Bronchial epithelial cell (primary cell): ENCODE results near the gene OSBPL1A. TPM values are rescaled to one million over a fixed set of nuclear protein-coding genes. Genes with fewer than 3 reads are reported as not detected.

Experiments
- DNase-seq: peaks from one replicate; pipeline ENCODE4 v3.0.0-alpha.2; 2010; ENCODE audit warnings: low read depth
- FAIRE-seq: peaks from 2 replicates; lab custom pipeline; 2011; peaks lifted over from hg19 to GRCh38; lab: Jason Lieb, UNC
- H3K27me3 ChIP-seq: 2 replicates; pipeline ENCODE4 v1.5.1; 2011; ENCODE audit warnings: low read length; ENCODE audit not compliant: control insufficient read depth, insufficient read depth
- H3K36me3 ChIP-seq: 2 replicates; pipeline ENCODE4 v1.5.1; 2011; ENCODE audit warnings: low read length; ENCODE audit not compliant: control insufficient read depth, insufficient read depth
- H3K4me3 ChIP-seq: 2 replicates; pipeline ENCODE4 v1.5.1; 2011; ENCODE audit warnings: mild to moderate bottlenecking, low read depth, low read length, control low read depth
- total RNA-seq: library from RNA; depleted of rRNA; stranded (reverse); fragments of >200 nt; gene quantifications from 2 replicates; pipeline ENCODE4 v1.2.1, GENCODE V29; 2014
- TF ChIP-seq, protein P1 (sequence below): IDR thresholded peaks from 2 replicates; pipeline ENCODE4 v1.5.1; 2011; ENCODE audit warnings: mild to moderate bottlenecking, moderate library complexity, low read length, control low read depth, inconsistent platforms; ENCODE audit not compliant: insufficient read depth, severe bottlenecking

The OSBPL1A gene
- total RNA-seq, 1 donor from 2014 or later, result 22.6 TPM

DNA sequence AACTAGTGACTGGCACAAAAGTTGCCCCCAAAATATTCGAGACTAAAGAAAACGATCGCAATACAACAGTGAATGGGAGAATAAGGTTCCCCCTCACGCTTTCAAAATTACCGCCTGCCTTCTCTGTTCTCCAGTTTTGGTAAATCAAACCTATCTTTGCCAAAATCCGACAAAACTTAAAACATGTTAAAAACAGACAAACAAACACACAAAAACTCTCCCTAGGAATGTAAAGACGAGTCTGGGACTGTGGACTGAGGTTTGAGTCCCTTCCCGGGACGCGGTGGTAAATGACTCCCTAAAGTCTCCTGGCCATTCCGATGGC, 28.4 kb upstream of the OSBPL1A start:
- Histone ChIP-seq H3K27me3 (no peaks in the 10 kb centered on the region), H3K36me3 (no peaks in the 10 kb centered on the region), H3K4me3 (peak overlapping the region; percentile 80)
- TF ChIP-seq, protein P1, sequence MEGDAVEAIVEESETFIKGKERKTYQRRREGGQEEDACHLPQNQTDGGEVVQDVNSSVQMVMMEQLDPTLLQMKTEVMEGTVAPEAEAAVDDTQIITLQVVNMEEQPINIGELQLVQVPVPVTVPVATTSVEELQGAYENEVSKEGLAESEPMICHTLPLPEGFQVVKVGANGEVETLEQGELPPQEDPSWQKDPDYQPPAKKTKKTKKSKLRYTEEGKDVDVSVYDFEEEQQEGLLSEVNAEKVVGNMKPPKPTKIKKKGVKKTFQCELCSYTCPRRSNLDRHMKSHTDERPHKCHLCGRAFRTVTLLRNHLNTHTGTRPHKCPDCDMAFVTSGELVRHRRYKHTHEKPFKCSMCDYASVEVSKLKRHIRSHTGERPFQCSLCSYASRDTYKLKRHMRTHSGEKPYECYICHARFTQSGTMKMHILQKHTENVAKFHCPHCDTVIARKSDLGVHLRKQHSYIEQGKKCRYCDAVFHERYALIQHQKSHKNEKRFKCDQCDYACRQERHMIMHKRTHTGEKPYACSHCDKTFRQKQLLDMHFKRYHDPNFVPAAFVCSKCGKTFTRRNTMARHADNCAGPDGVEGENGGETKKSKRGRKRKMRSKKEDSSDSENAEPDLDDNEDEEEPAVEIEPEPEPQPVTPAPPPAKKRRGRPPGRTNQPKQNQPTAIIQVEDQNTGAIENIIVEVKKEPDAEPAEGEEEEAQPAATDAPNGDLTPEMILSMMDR, result no peak
- FAIRE-seq (no peak), DNase-seq (no peak)

DNA sequence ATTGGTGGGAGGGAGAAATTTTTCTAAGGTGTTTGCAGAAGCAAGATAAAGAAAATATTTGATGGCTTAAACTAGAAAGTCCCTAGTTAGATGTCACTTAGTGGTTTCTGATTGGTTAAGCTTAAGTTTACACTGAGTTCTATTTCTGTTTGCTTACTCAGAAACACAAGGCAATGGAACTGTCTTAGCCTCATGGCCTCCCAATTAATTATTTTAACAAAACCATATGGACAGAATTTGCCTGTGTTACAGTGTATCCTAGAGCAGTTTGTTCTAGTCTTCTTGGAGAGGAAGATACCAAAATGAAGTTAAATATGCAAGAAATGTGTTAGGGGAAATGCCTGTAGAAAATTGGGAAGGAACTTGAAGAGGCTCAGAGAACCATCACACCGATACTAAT, 24.2 kb upstream of the OSBPL1A start:
- TF ChIP-seq, protein P1, result no peak
- H3K36me3 ChIP-seq, result no peaks in the 10 kb centered on the region
- no peaks in the 10 kb centered on the region for H3K27me3 ChIP-seq
- no peak for DNase-seq
- no peak overlapping the region for H3K4me3 ChIP-seq
- FAIRE-seq, result no peak

DNA sequence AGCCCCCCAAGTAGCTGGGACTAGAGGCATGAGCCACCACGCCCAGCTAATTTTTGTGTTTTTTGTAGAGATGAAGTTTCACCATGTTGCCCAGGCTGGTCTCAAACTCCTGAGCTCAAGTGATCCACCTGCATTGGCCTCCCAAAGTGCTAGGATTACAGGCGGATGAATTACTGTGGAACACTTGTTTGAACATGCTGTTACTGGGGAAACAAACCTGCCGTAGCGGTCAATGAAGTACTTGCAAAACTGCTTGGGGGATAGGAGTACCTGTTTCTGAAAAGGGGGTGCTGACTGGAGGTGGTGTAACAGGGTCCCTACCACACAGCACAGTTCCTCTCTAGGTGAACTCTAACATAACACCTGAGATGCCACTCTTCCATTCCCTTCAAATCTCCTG, 22.9 kb upstream of the OSBPL1A start:
- FAIRE-seq (no peak), DNase-seq (peak; percentile 64)
- Histone ChIP-seq H3K4me3 (no peak overlapping the region), H3K27me3 (no peaks in the 10 kb centered on the region), H3K36me3 (no peaks in the 10 kb centered on the region)
- TF ChIP-seq, protein P1, result no peak

- DNase-seq (no peak), FAIRE-seq (no peak)
- no peaks in the 10 kb centered on the region for H3K36me3 ChIP-seq
- no peak overlapping the region for H3K4me3 ChIP-seq
- TF ChIP-seq, protein P1, result no peak
- H3K27me3 ChIP-seq, result no peaks in the 10 kb centered on the region
These were observed 19.9 kb upstream of the OSBPL1A start for GRCh38 chr18:24417480-24417879.

- Histone ChIP-seq H3K36me3 (no peaks in the 10 kb centered on the region), H3K4me3 (no peak overlapping the region), H3K27me3 (no peaks in the 10 kb centered on the region)
- DNase-seq (no peak), FAIRE-seq (no peak)
- TF ChIP-seq, protein P1, result no peak
These were observed 16.9 kb upstream of the OSBPL1A start for GRCh38 chr18:24414349-24415003.

- H3K36me3 ChIP-seq, result no peaks in the 10 kb centered on the region
- no peak for FAIRE-seq
- no peaks in the 10 kb centered on the region for H3K27me3 ChIP-seq
- no peak overlapping the region for H3K4me3 ChIP-seq
- DNase-seq, result no peak
- TF ChIP-seq, protein P1, result peak; percentile 32
These were observed 15.5 kb upstream of the OSBPL1A start for GRCh38 chr18:24413148-24413547.
